WTC11 (cell line): ENCODE data around the gene ASPM. TPM values are rescaled to one million over a fixed set of nuclear protein-coding genes. Genes with fewer than 3 reads are reported as not detected.

Experiments
- ATAC-seq: fragments of 200-7000 bp; cut with Tn5 transposase; 2 replicates; pipeline ENCODE4 v1.10.0; 2021; ENCODE audit warnings: mild to moderate bottlenecking, moderate library complexity
- CTCF ChIA-PET: fragments of 300-600 bp; sonication (Branson Sonifier 250); formaldehyde crosslinking; loops from one replicate; lab custom pipeline; 2021; ENCODE audit warnings: antibody characterized with exemption; lab: Charles Lee
- POLR2A ChIA-PET: fragments of 350-600 bp; sonication (Branson Sonifier 250); formaldehyde crosslinking; loops from one replicate; lab custom pipeline; 2021; ENCODE audit warnings: antibody characterized with exemption; lab: Charles Lee
- DNase-seq: peaks from one replicate; pipeline ENCODE4 v3.0.0; 2021; ENCODE audit warnings: low spot score
- H3K27ac Mint-ChIP-seq: 2 replicates; pipeline ENCODE4 v1.8.0; 2021; ENCODE audit warnings: mixed read lengths
- H3K27me3 Mint-ChIP-seq: 2 replicates; pipeline ENCODE4 v1.8.0; 2021; ENCODE audit warnings: low read depth, mild to moderate bottlenecking, moderate library complexity, mixed read lengths
- H3K36me3 Mint-ChIP-seq: 2 replicates; pipeline ENCODE4 v1.8.0; 2021; ENCODE audit warnings: mixed read lengths
- H3K4me1 Mint-ChIP-seq: 2 replicates; pipeline ENCODE4 v1.8.0; 2022; ENCODE audit warnings: mixed read lengths
- H3K4me3 Mint-ChIP-seq: 2 replicates; pipeline ENCODE4 v1.8.0; 2021; ENCODE audit warnings: mild to moderate bottlenecking, moderate library complexity, mixed read lengths
- H3K9me3 Mint-ChIP-seq: 2 replicates; pipeline ENCODE4 v1.8.0; 2021; ENCODE audit warnings: mixed read lengths
- ATF6 ChIP-seq: sonication (generic); formaldehyde crosslinking; IDR thresholded peaks from 2 replicates; pipeline ENCODE4 v1.8.1; 2023; ENCODE audit warnings: mild to moderate bottlenecking, missing genetic modification reagents
- CBFB ChIP-seq: sonication (generic); formaldehyde crosslinking; IDR thresholded peaks from 2 replicates; pipeline ENCODE4 v1.8.1; 2022; ENCODE audit warnings: mild to moderate bottlenecking, low read depth, missing genetic modification reagents
- E2F4 ChIP-seq: sonication (generic); formaldehyde crosslinking; IDR thresholded peaks from 2 replicates; pipeline ENCODE4 v1.8.1; 2022; ENCODE audit warnings: low read depth, mild to moderate bottlenecking, moderate library complexity, missing genetic modification reagents, borderline replicate concordance
- ERG ChIP-seq: fragments of 250-450 bp; sonication (Bioruptor Pico); IDR thresholded peaks from 2 replicates; pipeline ENCODE4 v1.8.0; 2021; ENCODE audit warnings: mild to moderate bottlenecking
- ETV6 ChIP-seq: sonication (generic); formaldehyde crosslinking; IDR thresholded peaks from 2 replicates; pipeline ENCODE4 v1.8.1; 2022; ENCODE audit warnings: mild to moderate bottlenecking, missing genetic modification reagents
- FOXP4 ChIP-seq: sonication (generic); formaldehyde crosslinking; IDR thresholded peaks from 2 replicates; pipeline ENCODE4 v1.8.0; 2022; ENCODE audit warnings: mild to moderate bottlenecking, missing genetic modification reagents
- GABPB1 ChIP-seq: sonication (generic); formaldehyde crosslinking; IDR thresholded peaks from 2 replicates; pipeline ENCODE4 v1.8.1; 2023; ENCODE audit warnings: mild to moderate bottlenecking, missing genetic modification reagents
- GRHL2 ChIP-seq: fragments of 250-450 bp; sonication (Bioruptor Pico); IDR thresholded peaks from 2 replicates; pipeline ENCODE4 v1.8.0; 2022; ENCODE audit warnings: mild to moderate bottlenecking, moderate library complexity; ENCODE audit not compliant: insufficient replicate concordance, severe bottlenecking
- GTF2I ChIP-seq: fragments of 250-450 bp; sonication (Bioruptor Pico); conservative IDR thresholded peaks from 2 replicates; pipeline ENCODE4 v1.4.0; 2021; ENCODE audit warnings: mild to moderate bottlenecking
- NFE2L1 ChIP-seq: sonication (generic); formaldehyde crosslinking; IDR thresholded peaks from 2 replicates; pipeline ENCODE4 v1.8.1; 2023; ENCODE audit warnings: missing genetic modification reagents
- NR1H2 ChIP-seq: sonication (generic); formaldehyde crosslinking; IDR thresholded peaks from 2 replicates; pipeline ENCODE4 v1.9.0; 2021; ENCODE audit warnings: mild to moderate bottlenecking, moderate library complexity, missing genetic modification reagents
- PRRX2 ChIP-seq: fragments of 250-450 bp; sonication (Bioruptor Pico); IDR thresholded peaks from 2 replicates; pipeline ENCODE4 v1.8.0; 2021; ENCODE audit warnings: mild to moderate bottlenecking
- ZNF425 ChIP-seq: fragments of 250-450 bp; sonication (Bioruptor Pico); conservative IDR thresholded peaks from 2 replicates; pipeline ENCODE4 v1.9.0; 2021; ENCODE audit warnings: mild to moderate bottlenecking
- ZNF532 ChIP-seq: fragments of 250-450 bp; sonication (Bioruptor Pico); IDR thresholded peaks from 2 replicates; pipeline ENCODE4 v1.9.0; 2021; ENCODE audit warnings: mild to moderate bottlenecking, borderline replicate concordance
- total RNA-seq: library from RNA; stranded (reverse); gene quantifications from 3 replicates; pipeline ENCODE4 v1.2.3, GENCODE V29; 2021

The ASPM gene
- total RNA-seq, 1 experiment from 2014 or later: 44.5 TPM

- TF ChIP-seq ZNF532 (CRISPR knock-in tag) (no peak), ERG (CRISPR knock-in tag) (no peak), ATF6 (CRISPR knock-in tag) (no peak)
Observed at GRCh38 chr1:197096137-197096536, 50.3 kb downstream of the ASPM start (continued).

GRCh38 chr1:197093226-197093885 lies 53.1 kb downstream of the ASPM start:
- TF ChIP-seq GRHL2 (CRISPR knock-in tag) (no peak), ZNF425 (CRISPR knock-in tag) (no peak), E2F4 (CRISPR knock-in tag) (no peak), FOXP4 (CRISPR knock-in tag) (no peak), GTF2I (no peak), ETV6 (CRISPR knock-in tag) (no peak), NR1H2 (CRISPR knock-in tag) (no peak), GABPB1 (CRISPR knock-in tag) (no peak), CBFB (no peak), NFE2L1 (CRISPR knock-in tag) (no peak), PRRX2 (CRISPR knock-in tag) (no peak)
- Mint-ChIP-seq H3K4me3 (no peak overlapping the region), H3K27ac (no peak overlapping the region), H3K4me1 (no peaks in the 10 kb centered on the region), H3K27me3 (no peaks in the 10 kb centered on the region), H3K36me3 (peaks cover 45% of the 10 kb centered on the region), H3K9me3 (no peaks in the 10 kb centered on the region)
- no peak for DNase-seq
- ChIA-PET CTCF (no interaction called here), POLR2A (interaction anchor here (0.5 kb wide), 1 partner anchor 58 kb away, joined by 5 read pairs; no protein-coding TSS in a partner anchor)
- no peak for ATAC-seq
